GM21381 (cell line): Measurements from ENCODE around the gene CNBP.

Experiments used
- ATAC-seq: cut with Tn5 transposase; IDR thresholded peaks from one replicate; pipeline ENCODE4 v1.9.1; 2021; ENCODE audit warnings: mild to moderate bottlenecking, moderate library complexity; ENCODE audit not compliant: unreplicated experiment

CNBP gene

GRCh38 chr3:129132097-129132866, 51.4 kb downstream of the CNBP start:
- no peak for ATAC-seq

GRCh38 chr3:129131465-129132088, 52.1 kb downstream of the CNBP start:
- ATAC-seq = no peak

GRCh38 chr3:129130291-129130813, 53.3 kb downstream of the CNBP start:
- ATAC-seq = no peak

GRCh38 chr3:129128357-129129155, 55.1 kb downstream of the CNBP start:
- no peak for ATAC-seq

- no peak for ATAC-seq
Measured at GRCh38 chr3:129126726-129127280, 56.9 kb downstream of the CNBP start.

GRCh38 chr3:129123314-129124060, 60.2 kb downstream of the CNBP start:
- ATAC-seq = no peak

- no peak for ATAC-seq
Measured at GRCh38 chr3:129122412-129123011, 61.2 kb downstream of the CNBP start.

- peak; percentile 43 for ATAC-seq
Measured at GRCh38 chr3:129121792-129122411, 61.8 kb downstream of the CNBP start, which contains the start of gene RAB43. RAB43 (minus strand) TSS chr3:129121804; CDS start chr3:129121489, 315 bp downstream.

GRCh38 chr3:129121016-129121791, 62.5 kb downstream of the CNBP start:
- peak; percentile 2 for ATAC-seq

- peak; percentile 61 for ATAC-seq
Measured at GRCh38 chr3:129120254-129121004, 63.3 kb downstream of the CNBP start.

GRCh38 chr3:129119365-129120100, 64.2 kb downstream of the CNBP start:
- no peak for ATAC-seq

GRCh38 chr3:129118745-129119144, 65.0 kb downstream of the CNBP start:
- ATAC-seq = no peak
